ENCODE results near the gene NUP62CL. TPM values are rescaled to one million over a fixed set of nuclear protein-coding genes. Genes with fewer than 3 reads are reported as not detected.

NUP62CL gene
- total RNA-seq, 4 donors from 2014 or later = 0.68 to 5.5 (median 2.1) TPM

DNA sequence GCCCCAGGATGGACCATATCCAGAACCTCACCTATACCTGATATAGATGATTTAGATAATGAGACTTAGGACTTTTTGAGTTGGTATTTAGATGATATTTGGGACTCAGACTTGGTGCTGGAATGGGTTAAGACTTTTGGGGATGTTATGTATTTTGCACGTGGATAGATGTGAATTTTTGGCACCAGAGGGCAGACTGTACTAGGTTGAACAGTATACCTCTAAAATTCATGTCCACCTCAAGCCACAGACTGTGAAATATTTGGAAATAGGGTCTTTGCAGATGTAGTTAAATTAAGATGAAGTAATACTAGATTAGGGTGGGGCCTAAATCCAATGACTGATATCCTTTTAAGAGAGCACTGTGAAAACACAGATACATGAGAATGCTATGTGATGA, 103.3 kb downstream of the NUP62CL start:
- Histone ChIP-seq H3K36me3 (peaks cover 0 to 20% (median 0%) of the 10 kb centered on the region in 3 donors), H3K27me3 (no peaks in the 10 kb centered on the region), H3K4me3 (no peak overlapping the region), H3K4me1 (no peaks in the 10 kb centered on the region), H3K9me3 (no peaks in the 10 kb centered on the region), H3K27ac (no peak overlapping the region)
- WGBS, 2 donors = 0 to 27% methylated on average over 1 of the region's 1 CpG
- no peak for TF ChIP-seq POLR2A (IDR thresholded peaks at IDR 0.05)
- TF ChIP-seq, protein P1, sequence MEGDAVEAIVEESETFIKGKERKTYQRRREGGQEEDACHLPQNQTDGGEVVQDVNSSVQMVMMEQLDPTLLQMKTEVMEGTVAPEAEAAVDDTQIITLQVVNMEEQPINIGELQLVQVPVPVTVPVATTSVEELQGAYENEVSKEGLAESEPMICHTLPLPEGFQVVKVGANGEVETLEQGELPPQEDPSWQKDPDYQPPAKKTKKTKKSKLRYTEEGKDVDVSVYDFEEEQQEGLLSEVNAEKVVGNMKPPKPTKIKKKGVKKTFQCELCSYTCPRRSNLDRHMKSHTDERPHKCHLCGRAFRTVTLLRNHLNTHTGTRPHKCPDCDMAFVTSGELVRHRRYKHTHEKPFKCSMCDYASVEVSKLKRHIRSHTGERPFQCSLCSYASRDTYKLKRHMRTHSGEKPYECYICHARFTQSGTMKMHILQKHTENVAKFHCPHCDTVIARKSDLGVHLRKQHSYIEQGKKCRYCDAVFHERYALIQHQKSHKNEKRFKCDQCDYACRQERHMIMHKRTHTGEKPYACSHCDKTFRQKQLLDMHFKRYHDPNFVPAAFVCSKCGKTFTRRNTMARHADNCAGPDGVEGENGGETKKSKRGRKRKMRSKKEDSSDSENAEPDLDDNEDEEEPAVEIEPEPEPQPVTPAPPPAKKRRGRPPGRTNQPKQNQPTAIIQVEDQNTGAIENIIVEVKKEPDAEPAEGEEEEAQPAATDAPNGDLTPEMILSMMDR (IDR thresholded peaks at IDR 0.05) = peak in 1 of 6 experiments; percentile 12
- no peak for DNase-seq
- intact Hi-C loops (cut with DNase I) = no loop called here

DNA sequence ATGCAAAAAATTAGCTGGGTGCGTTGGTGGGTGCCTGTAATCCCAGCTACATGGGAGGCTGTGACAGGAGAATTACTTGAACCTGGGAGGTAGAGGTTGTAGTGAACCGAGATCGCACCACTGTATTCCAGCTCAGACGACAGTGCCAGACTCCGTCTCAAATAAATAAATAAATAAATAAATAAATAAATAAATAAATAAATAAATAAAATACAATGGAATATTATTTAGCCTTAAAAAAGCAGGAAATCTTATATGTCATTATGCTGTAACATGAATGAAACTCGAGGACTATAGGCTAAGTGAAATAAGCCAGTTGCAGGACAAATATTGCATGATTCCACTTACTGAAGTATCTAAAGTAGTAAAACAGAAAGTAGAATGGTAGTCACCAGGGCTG, 130.1 kb downstream of the NUP62CL start:
- H3K4me1 ChIP-seq = no peaks in the 10 kb centered on the region
- WGBS, 2 donors = 86 to 88% methylated on average over 6 of the region's 6 CpGs
- intact Hi-C loops (cut with DNase I) = no loop called here
- TF ChIP-seq, protein P1 (IDR thresholded peaks at IDR 0.05) = no peak
- no peak for TF ChIP-seq POLR2A (IDR thresholded peaks at IDR 0.05)
- no peak for DNase-seq
- no peaks in the 10 kb centered on the region for H3K36me3 ChIP-seq
- no peak overlapping the region for H3K27ac ChIP-seq
- H3K27me3 ChIP-seq = no peaks in the 10 kb centered on the region
- peaks cover 0 to 8% (median 0%) of the 10 kb centered on the region in 3 donors for H3K9me3 ChIP-seq
- no peak overlapping the region for H3K4me3 ChIP-seq

Small RNA genes within 50 kb of the gene (small RNA-seq; reads per million reads assigned to genes)
- gene RF00019 = 0 reads per million in 4 donors

Other genes with a start within 250 kb of the NUP62CL start
- gene MORC4, start 206.2 kb downstream of the NUP62CL start, total RNA-seq = 10 to 100 TPM; 12.5 to 22.6 (median 17.2) TPM
- gene RBM41, start 87.6 kb downstream of the NUP62CL start, total RNA-seq = 10 to 100 TPM; 10.5 to 17.9 (median 13.8) TPM
- not detected for gene DNAAF6, start 178 bp upstream of the NUP62CL start, total RNA-seq
- under 1 TPM in 2 of 4 donors, not detected in 2; 0.19 to 0.62 TPM for gene FRMPD3, start 243.2 kb upstream of the NUP62CL start, total RNA-seq